SK-N-SH treated with all-trans-retinoic acid at 6 μM for 48 hours (cell line): ENCODE measurements around the gene NME7.

Experiments used
- CSDC2 ChIP-seq: fragments of 250-450 bp; sonication (Bioruptor Pico); IDR thresholded peaks from 2 replicates; pipeline ENCODE4 v1.5.0; 2020; ENCODE audit warnings: mild to moderate bottlenecking, moderate library complexity
- PATZ1 ChIP-seq: fragments of 250-450 bp; sonication (Bioruptor Pico); IDR thresholded peaks from 2 replicates; pipeline ENCODE4 v1.8.0; 2020; ENCODE audit warnings: mild to moderate bottlenecking, moderate library complexity, borderline replicate concordance
- POU6F1 ChIP-seq: fragments of 250-450 bp; sonication (Bioruptor Pico); IDR thresholded peaks from 2 replicates; pipeline ENCODE4 v1.8.0; 2021; ENCODE audit warnings: low read depth, mild to moderate bottlenecking, moderate library complexity, borderline replicate concordance
- PPARA ChIP-seq: fragments of 250-450 bp; sonication (Bioruptor Pico); IDR thresholded peaks from 2 replicates; pipeline ENCODE4 v1.5.0; 2020; ENCODE audit warnings: mild to moderate bottlenecking, borderline replicate concordance
- RARB ChIP-seq: fragments of 250-450 bp; sonication (Bioruptor Pico); IDR thresholded peaks from 2 replicates; pipeline ENCODE4 v1.8.0; 2021; ENCODE audit warnings: mild to moderate bottlenecking, moderate library complexity
- SNAI2 ChIP-seq: fragments of 250-450 bp; sonication (Bioruptor Pico); IDR thresholded peaks from 2 replicates; pipeline ENCODE4 v1.5.0; 2020; ENCODE audit warnings: mild to moderate bottlenecking, moderate library complexity
- TSHZ2 ChIP-seq: fragments of 250-450 bp; sonication (Bioruptor Pico); IDR thresholded peaks from 2 replicates; pipeline ENCODE4 v1.5.0; 2020; ENCODE audit warnings: mild to moderate bottlenecking, moderate library complexity
- ZNF565 ChIP-seq: fragments of 450-650 bp; formaldehyde crosslinking; conservative IDR thresholded peaks from 2 replicates; pipeline ENCODE4 v1.5.0; 2020; ENCODE audit warnings: low read depth, mild to moderate bottlenecking, moderate library complexity
- ZNF70 ChIP-seq: fragments of 450-650 bp; formaldehyde crosslinking; IDR thresholded peaks from 2 replicates; pipeline ENCODE4 v1.5.0; 2020; ENCODE audit warnings: mild to moderate bottlenecking, moderate library complexity

- TF ChIP-seq PPARA (CRISPR knock-in tag) (no peak), ZNF70 (no peak), POU6F1 (CRISPR knock-in tag) (no peak), ZNF565 (CRISPR knock-in tag) (no peak), CSDC2 (no peak), TSHZ2 (CRISPR knock-in tag) (no peak), SNAI2 (no peak), PATZ1 (CRISPR knock-in tag) (no peak), RARB (CRISPR knock-in tag) (no peak)
Measured at GRCh38 chr1:169235568-169235967, 132.0 kb downstream of the NME7 start.
